NOMO-1 treated with dmso at 0.1 percent for 144 hours (cell line): ENCODE results near the gene PJA1.

Experiments
- DNase-seq: peaks from one replicate; lab custom pipeline; 2025; ENCODE audit not compliant: unreplicated experiment; lab: John Stamatoyannopoulos, UW

PJA1 gene

GRCh38 chrX:69170319-69170718, 5.1 kb upstream of the PJA1 start:
- no peak for DNase-seq

GRCh38 chrX:69163936-69164741, 1.1 kb downstream of the PJA1 start:
- no peak for DNase-seq

GRCh38 chrX:69162361-69162865, 2.8 kb downstream of the PJA1 start:
- no peak for DNase-seq

GRCh38 chrX:69161786-69162349, 3.4 kb downstream of the PJA1 start:
- no peak for DNase-seq

- no peak for DNase-seq
Measured at GRCh38 chrX:69161371-69161770, 3.9 kb downstream of the PJA1 start.

GRCh38 chrX:69158166-69158980, 6.9 kb downstream of the PJA1 start:
- DNase-seq: no peak

- DNase-seq: no peak
Measured at GRCh38 chrX:69156638-69157037, 8.6 kb downstream of the PJA1 start.

GRCh38 chrX:69155786-69156520, 9.3 kb downstream of the PJA1 start:
- DNase-seq: no peak

GRCh38 chrX:69154051-69154450, 11.2 kb downstream of the PJA1 start:
- DNase-seq: no peak

GRCh38 chrX:69153060-69153730, 12.1 kb downstream of the PJA1 start:
- DNase-seq: no peak

- DNase-seq: no peak
Measured at GRCh38 chrX:69152417-69152841, 12.8 kb downstream of the PJA1 start.

GRCh38 chrX:69151866-69152284, 13.4 kb downstream of the PJA1 start:
- no peak for DNase-seq

GRCh38 chrX:69150281-69150960, 14.8 kb downstream of the PJA1 start:
- DNase-seq: no peak

GRCh38 chrX:69149466-69150280, 15.6 kb downstream of the PJA1 start:
- DNase-seq: no peak

- no peak for DNase-seq
Measured at GRCh38 chrX:69148946-69149345, 16.3 kb downstream of the PJA1 start.

GRCh38 chrX:69146739-69147138, 18.5 kb downstream of the PJA1 start:
- DNase-seq: no peak

- DNase-seq: no peak
Measured at GRCh38 chrX:69145714-69146113, 19.5 kb downstream of the PJA1 start.

GRCh38 chrX:69144838-69145680, 20.2 kb downstream of the PJA1 start:
- DNase-seq: no peak
